NCI-H524 treated with DMSO at 0.1 percent for 48 hours (cell line): ENCODE measurements around the gene CAB39L.

Experiments
- DNase-seq: peaks from one replicate; lab custom pipeline; 2025; lab: John Stamatoyannopoulos, UW

The CAB39L gene

DNA sequence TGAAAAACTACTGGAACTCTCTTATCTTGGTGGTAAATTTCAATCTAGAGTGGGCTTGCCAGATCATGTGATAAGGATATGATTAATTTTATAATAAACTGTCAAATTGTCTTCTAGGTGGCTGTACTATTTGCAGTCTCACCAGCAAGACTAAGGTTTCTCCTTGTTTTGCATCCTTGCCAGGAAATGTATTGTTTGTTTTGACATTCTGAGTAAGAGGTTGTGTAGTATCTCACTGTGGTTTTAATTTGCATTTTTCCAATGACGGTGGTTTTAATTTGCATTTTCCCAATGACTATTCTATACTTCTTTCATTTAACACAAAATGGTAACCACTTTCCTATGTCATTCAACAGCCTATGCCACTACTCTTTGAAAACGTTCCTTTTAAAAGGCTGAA is 2.0 kb downstream of the CAB39L start:
- DNase-seq = no peak

GRCh38 chr13:49441312-49441711 is 2.6 kb downstream of the CAB39L start:
- DNase-seq = no peak

- peak; percentile 34 for DNase-seq
Measured at GRCh38 chr13:49439609-49440008, 4.3 kb downstream of the CAB39L start.

DNA sequence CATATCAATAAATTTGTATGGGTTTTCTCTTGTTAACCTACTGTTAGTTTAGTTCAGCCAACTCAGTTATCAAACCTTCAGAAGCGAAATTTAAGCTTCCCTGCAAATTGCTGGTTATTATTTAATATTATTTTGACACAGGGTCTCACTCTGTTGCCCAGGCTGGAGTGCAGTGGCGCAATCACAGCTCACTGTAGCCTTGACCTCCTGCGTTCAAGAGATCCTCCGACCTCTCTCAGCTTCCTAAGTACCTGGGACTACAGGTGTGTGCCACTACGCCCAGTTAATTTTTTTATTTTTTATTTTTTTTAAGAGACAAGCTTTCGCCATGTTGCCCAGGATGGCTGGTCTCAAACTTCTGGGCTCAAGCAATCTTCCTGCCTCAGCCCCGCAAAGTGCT is 6.2 kb downstream of the CAB39L start:
- no peak for DNase-seq

GRCh38 chr13:49436890-49437289 is 7.0 kb downstream of the CAB39L start:
- no peak for DNase-seq

DNA sequence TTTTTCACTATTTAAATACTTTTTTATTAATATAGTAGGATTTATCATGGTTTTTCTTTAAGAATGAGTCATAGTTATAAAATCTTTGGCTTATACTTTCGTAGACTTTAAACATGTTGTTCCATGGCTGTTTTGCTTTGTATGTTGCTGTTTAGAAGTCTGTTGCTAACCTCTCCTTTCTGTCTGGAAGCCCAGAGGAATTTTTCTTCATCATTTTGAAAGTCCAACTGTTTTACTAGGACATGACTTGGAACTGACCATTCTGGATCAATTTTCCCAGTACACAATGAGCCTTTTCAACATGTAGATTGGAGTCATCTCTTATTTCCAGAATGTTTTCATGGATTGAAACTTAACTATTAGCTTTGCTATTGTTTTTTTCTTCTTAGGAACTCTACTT is 7.9 kb downstream of the CAB39L start:
- no peak for DNase-seq

GRCh38 chr13:49429121-49429520 is 14.7 kb downstream of the CAB39L start:
- DNase-seq = no peak

DNA sequence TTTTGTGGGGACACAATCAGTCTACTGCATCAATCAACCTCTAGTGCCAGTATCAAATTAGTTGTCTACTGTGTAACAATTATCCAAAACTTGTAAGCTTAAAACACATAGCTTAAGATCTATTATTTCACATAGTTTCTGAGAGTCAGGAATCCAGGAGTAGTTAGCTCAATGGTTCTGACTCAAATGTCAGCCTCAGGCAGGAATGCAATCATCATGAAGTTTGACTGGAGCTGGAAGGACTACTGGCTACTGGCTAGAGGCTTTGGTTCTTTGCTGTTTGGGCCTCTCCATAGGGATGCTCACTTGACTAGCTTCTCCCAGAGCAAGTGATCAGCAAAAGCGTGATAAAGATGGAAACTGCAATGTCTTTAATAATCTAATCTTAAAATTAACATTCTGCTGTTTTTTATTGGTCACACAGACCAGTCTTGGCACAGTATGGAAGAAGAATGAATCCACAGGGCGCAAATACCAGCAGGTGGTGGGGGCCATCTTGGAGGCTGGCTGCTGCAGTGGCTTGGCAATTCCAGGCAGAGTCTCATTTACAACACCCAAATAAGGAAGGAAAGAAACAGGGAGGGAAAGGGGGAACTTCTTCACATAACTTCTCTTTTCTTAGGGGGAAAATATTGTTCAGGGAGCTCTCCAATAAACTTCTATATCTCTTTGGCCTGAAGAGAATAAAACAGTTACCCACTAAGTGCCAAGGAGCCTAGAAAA is 15.7 kb downstream of the CAB39L start:
- DNase-seq = no peak

GRCh38 chr13:49424011-49424560 is 19.8 kb downstream of the CAB39L start:
- no peak for DNase-seq

DNA sequence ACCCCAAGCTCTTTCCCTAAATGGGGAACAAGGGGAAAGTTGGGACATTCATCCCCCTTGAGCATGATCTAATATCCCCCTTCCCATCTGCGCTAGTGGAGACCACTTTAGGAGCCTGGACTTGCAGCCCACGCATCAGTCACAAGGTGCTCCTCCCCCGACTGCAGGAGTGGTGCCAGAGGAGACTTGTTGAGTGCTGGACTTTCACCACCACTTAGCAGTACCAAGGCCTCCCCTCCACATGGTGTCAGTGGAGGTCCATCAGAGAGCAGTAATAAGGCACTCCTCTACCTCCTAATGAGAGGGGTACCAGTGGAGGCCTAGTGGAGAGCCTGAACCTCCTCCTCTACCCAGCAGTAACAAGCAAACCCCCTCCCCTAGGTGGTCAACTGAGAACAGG is 22.5 kb downstream of the CAB39L start:
- no peak for DNase-seq

DNA sequence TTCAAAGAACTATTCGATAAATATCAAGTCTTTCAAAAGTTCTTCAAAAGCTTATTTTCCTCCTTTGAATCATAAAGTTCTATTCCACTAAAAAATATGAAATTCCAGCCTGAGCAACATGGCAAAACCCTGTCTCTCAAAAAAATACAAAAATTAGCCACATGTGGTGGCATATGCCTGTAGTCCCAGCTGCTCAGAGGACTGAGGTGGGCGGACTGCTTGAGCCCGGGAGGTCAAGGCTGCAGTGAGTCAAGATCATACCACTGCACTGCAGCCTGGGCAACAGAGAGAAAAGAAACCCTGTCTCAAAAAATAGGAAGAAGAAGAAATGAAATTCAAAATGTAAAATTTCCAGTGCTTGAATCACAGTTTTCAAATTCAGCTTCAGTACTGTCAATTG is 24.6 kb downstream of the CAB39L start:
- no peak for DNase-seq

- no peak for DNase-seq
Measured at GRCh38 chr13:49418206-49418605, 25.7 kb downstream of the CAB39L start.

DNA sequence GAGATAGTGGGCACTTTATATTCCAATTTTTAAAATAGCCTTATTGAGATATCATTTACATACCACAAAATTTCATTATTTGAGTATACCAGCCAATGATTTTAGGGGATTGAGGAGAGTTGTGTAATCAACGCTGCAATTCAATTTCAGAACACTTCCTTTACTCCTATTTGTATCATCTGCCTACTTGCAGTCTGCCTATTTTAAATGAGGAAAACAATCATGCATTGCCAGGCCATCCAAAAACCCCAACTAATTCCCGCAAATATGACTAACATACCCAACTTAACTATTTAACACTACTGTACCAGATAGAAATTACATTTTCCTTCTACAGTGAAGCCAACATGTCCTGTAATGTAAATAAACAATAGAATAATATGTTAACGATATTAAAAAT is 26.7 kb downstream of the CAB39L start:
- DNase-seq = no peak

GRCh38 chr13:49412749-49413148 is 31.1 kb downstream of the CAB39L start:
- DNase-seq = no peak

GRCh38 chr13:49411353-49411752 is 32.5 kb downstream of the CAB39L start:
- no peak for DNase-seq

DNA sequence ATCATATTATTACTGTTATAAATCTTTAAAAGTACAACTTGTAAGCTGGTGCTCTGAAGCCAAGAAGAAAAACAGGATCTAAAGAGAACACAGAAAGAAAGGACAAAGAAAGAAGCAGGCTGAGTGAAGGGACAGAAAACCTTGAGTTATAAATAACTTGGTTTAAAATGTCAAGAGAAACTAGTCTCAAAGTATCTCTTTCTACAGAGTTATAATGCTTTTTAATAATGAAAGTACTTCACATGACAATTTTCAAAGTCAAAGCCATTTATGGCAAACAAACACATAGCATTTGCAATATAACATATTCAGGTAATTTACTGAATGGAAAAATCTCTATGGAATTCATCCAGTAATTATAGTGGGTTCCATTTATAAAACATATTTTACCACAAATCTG is 33.4 kb downstream of the CAB39L start:
- no peak for DNase-seq

- no peak for DNase-seq
Measured at GRCh38 chr13:49410006-49410405, 33.9 kb downstream of the CAB39L start.

GRCh38 chr13:49409008-49409407 is 34.9 kb downstream of the CAB39L start:
- no peak for DNase-seq

DNA sequence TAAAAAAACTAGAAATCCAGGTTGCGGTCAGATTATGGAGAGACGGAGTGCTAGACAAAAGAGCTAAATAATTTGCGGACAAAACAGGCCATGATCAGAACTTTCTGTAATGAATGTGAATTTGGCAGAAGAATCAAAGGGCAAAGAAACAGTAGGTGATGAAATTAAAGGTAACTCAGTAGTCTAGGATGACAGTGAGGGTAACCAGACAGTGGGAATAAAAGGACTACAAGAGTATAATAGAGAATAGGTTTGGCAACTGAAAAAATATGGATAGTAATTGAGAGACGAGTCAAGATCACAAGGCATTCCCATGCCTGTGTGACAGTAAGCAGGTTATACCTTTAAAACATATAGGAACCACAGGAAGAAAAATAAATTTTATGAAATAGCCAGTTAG is 35.9 kb downstream of the CAB39L start:
- no peak for DNase-seq

DNA sequence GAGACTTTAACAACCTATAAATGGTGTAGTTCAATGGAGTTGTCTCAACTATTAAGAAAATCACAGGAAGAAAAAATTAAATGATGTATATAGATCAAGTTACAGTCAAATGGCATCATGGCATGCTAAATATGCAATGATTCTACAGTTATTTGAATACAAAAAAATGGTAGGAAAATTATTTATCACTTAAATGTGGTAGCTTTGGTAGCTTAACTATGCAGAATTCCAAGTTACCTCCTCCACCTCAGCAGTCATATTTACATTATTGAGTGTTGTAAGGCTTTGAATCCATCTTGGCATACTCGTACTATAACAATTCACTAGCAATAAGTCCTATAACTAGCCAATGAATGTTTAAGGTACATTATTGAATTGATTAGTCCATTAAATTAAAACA is 36.8 kb downstream of the CAB39L start:
- no peak for DNase-seq

DNA sequence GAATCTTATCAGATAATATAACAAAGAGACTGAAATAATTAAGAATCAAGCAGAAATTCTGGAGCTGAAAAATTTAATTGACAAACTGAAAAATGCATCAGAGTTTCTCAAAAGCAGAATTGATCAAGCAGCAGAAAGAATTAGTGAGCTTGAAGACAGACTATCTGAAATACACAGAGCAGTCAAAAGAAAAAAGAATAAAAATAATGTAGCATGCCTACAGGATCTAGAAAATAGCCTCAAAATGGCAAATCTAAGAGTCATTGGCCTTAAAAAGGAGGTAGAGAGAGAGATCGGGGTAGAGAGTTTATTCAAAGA is 39.2 kb downstream of the CAB39L start:
- DNase-seq = no peak

DNA sequence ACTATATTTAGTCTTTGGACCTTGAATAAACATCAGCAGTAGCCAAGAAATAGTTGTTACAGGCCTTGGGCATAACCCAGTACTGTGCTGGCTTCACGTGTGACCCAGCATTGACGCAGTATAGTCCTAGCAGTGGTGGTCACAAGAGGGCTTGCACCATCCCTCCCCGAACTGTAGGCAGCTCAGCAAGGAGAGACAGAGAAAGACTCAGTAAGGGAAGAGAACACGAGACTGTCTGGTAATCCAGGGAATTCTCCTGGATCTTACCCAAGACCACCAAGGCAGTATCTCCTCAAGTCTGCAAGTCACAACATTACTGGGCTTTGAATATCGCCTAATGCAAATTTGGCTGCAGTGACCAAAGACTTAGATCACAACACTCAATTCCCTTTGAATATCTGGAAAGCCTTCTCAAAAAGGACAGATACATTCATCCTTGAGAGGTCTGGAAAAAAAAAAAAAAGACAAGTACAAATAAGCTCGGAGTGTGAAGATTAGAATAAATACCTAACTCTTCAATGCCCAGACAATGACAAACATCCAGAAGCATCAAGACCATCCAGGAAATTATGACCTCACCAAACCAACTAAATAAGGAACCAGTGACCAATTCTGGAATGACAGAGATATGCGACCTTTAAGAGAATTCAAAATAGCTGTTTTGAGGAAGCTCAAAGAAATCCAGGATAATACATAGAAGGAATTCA is 39.7 kb downstream of the CAB39L start:
- DNase-seq = no peak

DNA sequence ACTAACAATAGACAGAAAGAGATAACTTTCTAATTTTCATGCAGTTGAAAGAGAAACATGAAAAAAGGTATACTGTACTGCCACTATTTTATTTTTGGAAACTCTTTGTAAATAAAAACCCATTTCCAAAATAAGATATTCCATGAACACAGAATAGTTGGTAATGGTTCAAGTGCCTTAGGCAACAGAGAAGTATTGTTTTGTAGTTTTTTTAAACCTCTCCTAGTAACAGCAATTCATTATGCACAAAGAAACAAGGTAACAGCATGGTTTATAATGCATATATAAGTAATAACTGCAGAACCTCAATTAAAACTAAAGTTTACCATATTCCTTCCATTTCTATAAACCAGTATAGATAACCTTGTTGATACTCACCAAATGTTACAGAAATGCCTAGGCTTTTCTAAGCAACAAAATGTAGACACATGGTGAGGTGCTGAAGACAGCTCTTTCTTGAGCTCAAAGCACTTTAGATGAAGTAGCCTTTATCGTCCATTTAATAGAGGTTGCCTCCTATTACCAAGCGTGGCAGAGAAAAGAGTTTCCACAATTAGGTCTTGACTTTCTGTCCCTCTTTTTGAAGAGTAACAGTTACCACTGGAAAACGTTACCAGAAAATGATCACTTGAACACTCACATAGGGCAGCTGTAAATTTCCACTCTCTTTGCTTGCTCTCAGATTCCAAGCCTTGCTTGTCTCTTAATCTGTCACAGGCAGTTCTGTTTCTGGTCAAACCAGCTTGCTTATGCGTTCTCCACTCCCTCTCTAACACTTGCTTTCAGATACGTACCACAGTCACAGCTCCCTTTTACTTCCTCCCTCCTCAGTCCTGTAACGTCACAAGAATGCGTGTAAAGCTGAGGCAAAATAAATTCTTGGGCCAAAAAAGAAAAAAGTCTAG is 42.9 kb downstream of the CAB39L start:
- no peak for DNase-seq
